Caco-2 (cell line): ENCODE results near the gene DENND2A. TPM values are rescaled to one million over a fixed set of nuclear protein-coding genes. Genes with fewer than 3 reads are reported as not detected.
"Not testable (repeated sequence)": the region's sequence is repeated elsewhere in the genome, so short reads cannot be mapped to it uniquely, and the experiment has no call there.

ENCODE experiments used
- BruUV-seq: library from RNA; stranded (reverse); fragments of 400-500 nt; replicated peaks from 2 replicates; lab custom pipeline; 2021; lab: Mats Ljungman, UMichigan
- CTCF ChIA-PET: fragments of 300-600 bp; sonication (Branson Sonifier 250); formaldehyde crosslinking; loops from one replicate; lab custom pipeline; 2022; ENCODE audit warnings: antibody characterized with exemption; lab: Charles Lee
- POLR2A ChIA-PET: fragments of 300-600 bp; sonication (Branson Sonifier 250); formaldehyde crosslinking; loops from one replicate; lab custom pipeline; 2022; ENCODE audit warnings: antibody characterized with exemption; lab: Charles Lee
- DNase-seq, 2 experiments: peaks; one replicate each; pipeline versions ENCODE4 v3.0.0 to v3.0.0-alpha.2; 2020 to 2022
- H3K27me3 ChIP-seq: replicated peaks from 2 replicates; pipeline ENCODE4 v1.6.0; 2011; ENCODE audit warnings: low read length; ENCODE audit not compliant: control insufficient read depth, insufficient read depth
- H3K36me3 ChIP-seq: 2 replicates; pipeline ENCODE4 v1.5.1; 2011; ENCODE audit warnings: low read length; ENCODE audit not compliant: control insufficient read depth, insufficient read depth
- H3K4me1 ChIP-seq: fragments of 250-450 bp; sonication (Bioruptor Pico); 2 replicates; pipeline ENCODE4 v1.5.1; 2020; ENCODE audit warnings: mild to moderate bottlenecking
- H3K4me3 ChIP-seq: 2 replicates; pipeline ENCODE4 v1.5.1; 2011; ENCODE audit warnings: low read depth, mild to moderate bottlenecking, control low read depth, low read length
- H3K9me3 ChIP-seq: fragments of 250-450 bp; sonication (Bioruptor Pico); 2 replicates; pipeline ENCODE4 v1.5.1; 2020; ENCODE audit warnings: mild to moderate bottlenecking, moderate library complexity
- H3K27ac Mint-ChIP-seq: one replicate; pipeline ENCODE4 v1.8.0; 2022; ENCODE audit warnings: mixed read lengths; ENCODE audit not compliant: unreplicated experiment
- H3K27me3 Mint-ChIP-seq: one replicate; pipeline ENCODE4 v1.8.0; 2022; ENCODE audit warnings: mixed read lengths; ENCODE audit not compliant: insufficient read depth, unreplicated experiment
- H3K36me3 Mint-ChIP-seq: one replicate; pipeline ENCODE4 v1.8.0; 2022; ENCODE audit warnings: mild to moderate bottlenecking, mixed read lengths; ENCODE audit not compliant: insufficient read depth, unreplicated experiment
- H3K4me1 Mint-ChIP-seq: one replicate; pipeline ENCODE4 v1.8.0; 2022; ENCODE audit warnings: low read depth, mixed read lengths; ENCODE audit not compliant: unreplicated experiment
- H3K4me3 Mint-ChIP-seq: one replicate; pipeline ENCODE4 v1.8.0; 2022; ENCODE audit warnings: mild to moderate bottlenecking, moderate library complexity, mixed read lengths; ENCODE audit not compliant: unreplicated experiment
- H3K9me3 Mint-ChIP-seq: one replicate; pipeline ENCODE4 v1.8.0; 2022; ENCODE audit warnings: mixed read lengths; ENCODE audit not compliant: unreplicated experiment
- intact Hi-C: fragments of 100-400 bp; cut with micrococcal nuclease; formaldehyde crosslinking; loops from one replicate; pipeline ENCODE4 v1.10.0; 2022; ENCODE audit not compliant: unreplicated experiment
- total RNA-seq: library from RNA; stranded (reverse); gene quantifications from 2 replicates; pipeline ENCODE4 v1.2.3, GENCODE V29; 2022
- TF ChIP-seq, protein P1 (sequence below), 2 experiments: fragments of 200-600 bp in 1 of 2; IDR thresholded peaks; 1 replicate in 1 of 2; 2 replicates in 1 of 2; pipeline versions ENCODE4 v1.5.1 to v1.8.0; 2011 to 2022; ENCODE audit warnings: antibody characterized with exemption in 1 of 2, control low read depth in 1 of 2, inconsistent platforms in 1 of 2, low read depth in 1 of 2, low read length in 1 of 2, mild to moderate bottlenecking in 1 of 2, moderate library complexity in 1 of 2; ENCODE audit not compliant: insufficient read depth in 1 of 2, severe bottlenecking in 1 of 2, unreplicated experiment in 1 of 2

Gene DENND2A
- total RNA-seq, 1 experiment from 2014 or later: 0.95 TPM

DNA sequence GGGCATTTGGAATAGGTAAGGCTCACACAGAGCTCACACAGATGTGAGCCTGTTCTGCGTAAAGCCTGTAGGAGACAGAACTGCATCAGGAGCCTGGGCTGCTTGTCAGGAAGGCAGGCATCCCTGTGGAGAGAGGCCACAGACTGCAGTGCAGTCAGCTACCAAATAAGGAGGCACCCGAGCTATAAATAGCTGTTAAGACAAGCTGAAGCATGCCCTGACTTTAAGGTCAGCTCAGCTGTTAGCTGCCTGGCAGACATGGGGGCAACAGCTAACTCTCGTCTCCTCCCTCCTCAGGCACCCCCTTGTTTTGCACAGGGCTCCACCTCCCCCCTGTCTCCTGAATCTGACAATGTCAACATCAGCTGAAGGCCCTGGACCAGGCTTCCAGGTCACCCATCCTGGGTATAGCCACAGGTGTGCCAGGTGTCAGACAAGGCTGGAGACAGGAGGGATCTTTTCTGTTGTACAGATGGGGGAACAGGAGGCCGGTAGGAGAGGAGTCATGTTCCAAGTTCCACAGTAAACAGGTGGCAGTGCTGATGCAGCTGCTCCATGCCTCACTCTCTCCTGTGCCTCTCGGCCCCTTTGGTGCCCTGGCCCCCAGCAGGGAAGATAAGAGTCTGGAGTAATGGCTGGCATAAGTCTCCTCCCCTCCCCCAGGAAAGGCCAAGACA lies 133.7 kb downstream of the DENND2A start:
- ChIA-PET CTCF (interaction anchor here (0.7 to 1.3 kb wide), 3 partner anchors 11 to 147 kb away, joined by 3 to 4 read pairs (median 4); no protein-coding TSS in a partner anchor), POLR2A (no interaction called here)
- H3K4me3 Mint-ChIP-seq: no peak overlapping the region
- no peaks in the 10 kb centered on the region for H3K27me3 ChIP-seq
- TF ChIP-seq, protein P1, sequence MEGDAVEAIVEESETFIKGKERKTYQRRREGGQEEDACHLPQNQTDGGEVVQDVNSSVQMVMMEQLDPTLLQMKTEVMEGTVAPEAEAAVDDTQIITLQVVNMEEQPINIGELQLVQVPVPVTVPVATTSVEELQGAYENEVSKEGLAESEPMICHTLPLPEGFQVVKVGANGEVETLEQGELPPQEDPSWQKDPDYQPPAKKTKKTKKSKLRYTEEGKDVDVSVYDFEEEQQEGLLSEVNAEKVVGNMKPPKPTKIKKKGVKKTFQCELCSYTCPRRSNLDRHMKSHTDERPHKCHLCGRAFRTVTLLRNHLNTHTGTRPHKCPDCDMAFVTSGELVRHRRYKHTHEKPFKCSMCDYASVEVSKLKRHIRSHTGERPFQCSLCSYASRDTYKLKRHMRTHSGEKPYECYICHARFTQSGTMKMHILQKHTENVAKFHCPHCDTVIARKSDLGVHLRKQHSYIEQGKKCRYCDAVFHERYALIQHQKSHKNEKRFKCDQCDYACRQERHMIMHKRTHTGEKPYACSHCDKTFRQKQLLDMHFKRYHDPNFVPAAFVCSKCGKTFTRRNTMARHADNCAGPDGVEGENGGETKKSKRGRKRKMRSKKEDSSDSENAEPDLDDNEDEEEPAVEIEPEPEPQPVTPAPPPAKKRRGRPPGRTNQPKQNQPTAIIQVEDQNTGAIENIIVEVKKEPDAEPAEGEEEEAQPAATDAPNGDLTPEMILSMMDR (IDR thresholded peaks at IDR 0.05; ENCODE audit: insufficient read depth in 1 of 2, low read depth in 1 of 2, low read length in 1 of 2, severe bottlenecking in 1 of 2, unreplicated experiment in 1 of 2): no peak
- intact Hi-C loops: no loop called here
- no peaks in the 10 kb centered on the region for H3K27me3 Mint-ChIP-seq
- H3K4me3 ChIP-seq: no peak overlapping the region
- no peaks in the 10 kb centered on the region for H3K4me1 Mint-ChIP-seq
- no peaks in the 10 kb centered on the region for H3K9me3 Mint-ChIP-seq
- H3K4me1 ChIP-seq: no peaks in the 10 kb centered on the region
- no peaks in the 10 kb centered on the region for H3K36me3 Mint-ChIP-seq
- H3K27ac Mint-ChIP-seq: no peak overlapping the region
- no TSS peak for BruUV-seq
- peak in 1 of 2 experiments; percentile 53 for DNase-seq
- H3K9me3 ChIP-seq: no peaks in the 10 kb centered on the region
- H3K36me3 ChIP-seq: no peaks in the 10 kb centered on the region

DNA sequence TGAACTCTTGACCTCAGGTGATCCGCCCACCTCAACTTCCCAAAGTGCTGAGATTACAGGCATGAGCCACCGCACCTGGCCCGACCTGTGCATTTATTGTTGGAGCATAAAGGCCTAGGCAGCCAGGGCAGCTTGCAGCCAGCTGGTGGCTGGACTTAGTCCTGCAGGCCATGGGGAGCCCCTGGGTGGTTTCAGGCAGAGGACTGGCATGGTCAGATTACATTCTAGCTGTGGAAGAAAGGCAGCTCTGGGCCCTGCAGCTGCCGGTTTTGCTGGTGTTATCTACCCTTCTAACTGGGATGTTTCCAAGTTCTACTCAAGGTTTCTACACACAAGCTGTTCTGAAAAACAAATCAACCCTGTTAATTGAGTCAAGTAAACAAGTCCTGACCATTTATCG lies 138.6 kb downstream of the DENND2A start:
- CTCF ChIA-PET: no interaction called here
- Mint-ChIP-seq H3K9me3 (no peaks in the 10 kb centered on the region), H3K27ac (no peak overlapping the region), H3K4me3 (no peak overlapping the region), H3K4me1 (no peaks in the 10 kb centered on the region), H3K27me3 (no peaks in the 10 kb centered on the region), H3K36me3 (no peaks in the 10 kb centered on the region)
- TF ChIP-seq, protein P1 (IDR thresholded peaks at IDR 0.05; ENCODE audit: insufficient read depth in 1 of 2, low read depth in 1 of 2, low read length in 1 of 2, severe bottlenecking in 1 of 2, unreplicated experiment in 1 of 2): no peak
- H3K4me1 ChIP-seq: no peaks in the 10 kb centered on the region
- DNase-seq: no peak
- no peak overlapping the region for H3K4me3 ChIP-seq
- H3K27me3 ChIP-seq: no peaks in the 10 kb centered on the region
- H3K9me3 ChIP-seq: no peaks in the 10 kb centered on the region
- intact Hi-C loops: no loop called here
- POLR2A ChIA-PET: no interaction called here
- BruUV-seq: no TSS peak
- H3K36me3 ChIP-seq: no peaks in the 10 kb centered on the region

DNA sequence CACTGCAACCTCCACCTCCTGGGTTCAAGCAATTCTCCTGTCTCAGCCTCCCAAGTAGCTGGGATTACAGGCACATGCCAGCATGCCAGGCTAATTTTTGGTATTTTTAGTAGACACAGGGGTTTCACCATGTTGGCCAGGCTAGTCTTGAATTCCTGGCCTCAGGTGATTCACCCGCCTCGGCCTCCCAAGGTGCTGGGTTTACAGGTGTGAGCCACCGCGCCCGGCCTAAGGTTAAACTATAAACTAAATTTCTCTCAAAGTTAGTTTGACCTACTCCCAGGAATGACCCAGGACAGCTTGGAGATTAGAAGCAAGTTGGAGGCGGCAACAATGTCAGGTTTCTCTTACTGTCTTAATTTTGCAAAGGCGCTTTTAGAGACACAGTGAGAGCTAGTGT lies 142.8 kb downstream of the DENND2A start:
- H3K27ac Mint-ChIP-seq, CTCF ChIA-PET, H3K4me3 Mint-ChIP-seq, H3K9me3 ChIP-seq, H3K36me3 ChIP-seq, DNase-seq, H3K4me3 ChIP-seq, H3K27me3 Mint-ChIP-seq, H3K4me1 ChIP-seq, BruUV-seq, H3K4me1 Mint-ChIP-seq, intact Hi-C loops, POLR2A ChIA-PET, H3K27me3 ChIP-seq, H3K36me3 Mint-ChIP-seq, H3K9me3 Mint-ChIP-seq: not testable (repeated sequence)
